CD4-positive, alpha-beta T cell treated with Interferon alpha-2 for 1 hour (primary cell): ENCODE results near the gene LUC7L3.
"Not testable (repeated sequence)": the region's sequence is repeated elsewhere in the genome, so short reads cannot be mapped to it uniquely, and the experiment has no call there.

ENCODE experiments used
- DNase-seq, 2 donors: peaks; one replicate each; pipeline ENCODE4 v3.0.0-alpha.2; 2020 to 2022

The LUC7L3 gene

GRCh38 chr17:50710650-50711049 lies 8.8 kb upstream of the LUC7L3 start:
- DNase-seq = no peak

GRCh38 chr17:50712641-50713040 lies 6.8 kb upstream of the LUC7L3 start:
- no peak for DNase-seq

DNA sequence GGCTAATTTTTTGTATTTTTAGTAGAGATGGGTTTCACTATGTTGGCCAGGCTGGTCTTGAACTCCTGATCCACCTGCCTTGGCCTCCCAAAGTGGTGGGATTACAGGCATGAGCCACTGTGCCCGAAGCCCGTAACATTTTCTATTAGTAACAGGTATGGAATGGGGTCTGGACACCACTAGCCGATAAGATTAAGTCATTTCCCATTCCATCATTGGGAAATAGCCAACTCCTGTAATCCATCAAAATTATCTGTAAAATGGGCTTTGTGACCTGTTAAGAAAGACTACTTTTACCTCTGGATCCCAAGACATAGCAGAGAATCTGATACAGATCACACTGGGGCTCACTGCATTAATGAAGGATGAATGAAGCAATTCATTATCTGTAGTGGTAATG lies 3.9 kb upstream of the LUC7L3 start:
- DNase-seq = no peak

DNA sequence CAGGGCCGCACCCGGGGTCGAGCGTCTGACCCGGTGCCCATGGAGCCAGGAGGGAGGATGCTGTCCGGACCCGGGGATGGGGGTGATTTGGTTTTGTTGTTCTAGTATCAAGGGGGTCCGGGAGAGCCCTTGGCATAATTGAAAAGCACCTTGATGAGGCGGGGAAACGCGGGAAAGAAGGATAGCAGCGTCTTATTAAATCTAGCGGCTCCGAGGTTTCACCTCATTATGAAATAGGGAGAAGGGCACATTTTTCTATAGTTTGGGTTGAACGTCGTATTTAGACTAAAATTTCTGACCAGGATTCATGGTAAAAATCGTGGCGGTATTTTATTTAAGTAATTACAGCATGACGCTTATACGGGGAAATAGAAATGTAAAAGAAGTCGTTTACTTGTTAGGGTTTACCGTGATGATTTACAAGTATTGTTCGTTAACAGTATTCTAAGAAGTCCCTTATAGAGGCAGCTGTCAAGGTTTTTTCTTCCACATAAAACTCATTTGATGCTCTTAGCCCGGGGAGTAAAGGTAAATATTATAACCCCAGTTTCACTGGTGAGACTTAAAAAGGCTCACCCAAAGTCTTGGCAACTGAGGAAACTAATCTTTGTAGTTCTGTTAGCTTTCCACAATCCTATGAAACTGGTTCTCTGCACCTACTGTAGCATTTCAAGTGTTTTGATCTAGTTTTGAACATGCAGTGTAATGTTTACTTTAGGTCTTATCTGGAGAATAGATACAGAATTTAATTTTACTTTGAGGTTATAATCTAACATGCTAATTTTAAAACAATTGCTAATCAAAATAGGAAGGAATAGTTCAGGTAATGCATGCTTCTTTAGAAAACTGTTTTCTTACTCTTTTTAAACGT lies 756 bp downstream of the LUC7L3 start:
- DNase-seq = peak in 1 of 2 donors; percentile 24

DNA sequence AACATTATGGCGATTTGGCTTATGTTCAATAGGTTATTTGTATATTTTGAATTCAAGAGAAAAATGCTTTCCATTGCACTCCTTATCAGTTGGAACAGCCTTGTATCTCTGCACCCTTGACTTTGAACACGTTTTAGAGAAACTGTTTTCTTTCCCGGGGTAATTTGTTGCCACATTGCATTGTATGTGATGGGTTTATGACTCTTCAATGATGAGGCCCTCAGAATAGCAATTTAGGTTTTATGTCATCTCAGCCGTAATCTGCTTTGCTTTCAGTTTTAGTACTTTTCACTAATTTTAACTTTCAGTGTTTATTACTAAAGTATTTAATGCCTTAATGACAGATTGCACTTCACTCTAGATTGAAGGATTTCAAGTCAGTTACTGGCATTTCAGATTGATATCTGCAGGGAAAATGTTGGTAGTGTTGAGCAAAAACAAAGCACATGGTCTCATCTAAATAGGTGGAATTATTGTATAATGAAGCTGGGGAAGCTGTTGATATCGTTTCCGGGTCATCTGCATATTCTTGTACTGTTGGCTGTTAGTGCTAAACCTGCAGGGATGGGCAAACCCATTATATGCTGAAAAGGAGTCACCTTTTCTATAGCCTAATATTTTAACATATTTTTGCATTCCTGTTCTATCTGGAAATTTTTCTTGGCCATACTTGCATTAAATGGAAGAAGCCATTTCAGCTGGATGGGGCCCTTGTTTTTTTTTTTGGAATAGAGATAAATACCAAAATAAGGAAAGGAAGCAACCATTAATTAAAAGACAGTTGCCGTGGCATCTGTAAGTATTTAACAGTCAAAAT lies 2.0 kb downstream of the LUC7L3 start:
- peak in 1 of 2 donors; percentile 48 for DNase-seq

DNA sequence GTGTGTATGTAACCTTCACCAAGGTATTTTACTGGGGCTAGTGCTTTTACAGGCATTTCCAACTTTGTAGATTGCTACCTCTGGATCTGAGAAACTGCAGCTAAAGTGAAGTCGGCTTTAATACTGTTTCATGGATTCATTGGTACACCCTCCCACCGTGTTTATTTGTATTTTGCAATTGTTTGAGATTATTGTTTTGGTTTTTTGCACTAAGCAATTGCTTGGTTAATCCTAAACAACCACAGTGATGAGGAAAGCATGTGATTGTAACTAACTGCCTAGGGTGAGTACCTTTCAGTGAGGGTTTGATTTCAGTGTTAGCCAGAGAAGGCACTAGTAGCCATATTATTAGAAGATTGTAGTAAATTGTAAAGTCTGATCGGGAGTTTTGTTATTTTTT lies 3.3 kb downstream of the LUC7L3 start:
- DNase-seq = peak in 1 of 2 donors; percentile 17

DNA sequence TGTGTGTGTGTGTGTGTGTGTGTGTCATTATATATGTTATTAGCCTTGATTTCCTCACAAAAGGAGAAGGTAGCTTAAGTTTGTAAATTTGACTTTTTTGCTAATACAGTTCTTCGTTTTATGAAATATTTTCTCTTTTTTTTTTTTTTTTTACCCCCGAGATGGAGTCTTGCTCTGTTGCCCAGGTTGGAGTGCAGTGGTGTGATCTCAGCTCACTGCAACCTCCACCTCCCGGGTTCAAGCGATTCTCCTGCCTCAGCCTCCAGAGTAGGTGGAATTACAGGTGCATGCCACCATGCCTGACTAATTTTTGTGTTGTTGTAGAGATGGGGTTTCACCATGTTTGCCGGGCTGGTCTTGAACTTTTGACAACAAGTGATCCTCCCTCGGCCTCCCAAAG lies 5.2 kb downstream of the LUC7L3 start:
- DNase-seq = not testable (repeated sequence)

DNA sequence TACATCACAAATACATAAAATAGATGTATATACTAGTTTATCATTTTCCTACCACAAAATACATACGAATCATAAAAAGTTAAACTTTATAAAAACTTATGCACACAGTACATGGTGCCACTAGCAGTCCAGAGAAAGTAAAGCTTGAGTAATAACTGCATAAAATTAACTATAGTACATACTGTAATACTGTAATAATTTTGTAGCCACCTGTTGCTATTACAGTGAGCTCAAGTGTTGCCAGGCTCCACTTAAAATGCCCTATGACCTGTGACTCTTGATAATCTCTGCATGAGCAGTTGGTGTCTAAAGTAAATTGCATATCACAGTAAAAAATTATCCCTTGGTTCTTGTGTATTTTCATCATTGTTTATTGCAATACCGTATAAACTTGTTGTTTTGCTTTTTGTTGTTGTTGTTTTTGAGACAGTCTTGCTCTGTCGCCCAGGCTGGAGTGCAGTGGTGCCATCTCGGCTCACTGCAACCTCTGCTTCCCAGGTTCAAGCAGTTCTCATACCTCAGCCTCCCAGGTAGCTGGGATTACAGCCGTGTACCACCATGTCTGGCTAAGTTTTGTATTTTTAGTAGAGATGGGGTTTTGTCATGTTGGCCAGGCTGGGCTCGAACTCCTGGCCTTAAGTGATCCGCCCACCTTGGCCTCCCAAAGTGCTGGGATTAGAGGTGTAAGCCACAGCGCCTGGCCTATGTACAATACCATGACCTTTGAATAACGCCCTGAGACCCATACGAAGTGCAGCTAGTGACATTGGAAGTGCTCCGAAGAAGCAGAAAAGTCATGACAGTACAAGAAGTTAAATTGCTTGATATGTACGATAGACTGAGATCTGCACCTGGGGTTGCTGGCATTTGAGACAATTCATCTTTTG lies 6.6 kb downstream of the LUC7L3 start:
- no peak for DNase-seq

- DNase-seq = no peak
These were observed 8.7 kb downstream of the LUC7L3 start for GRCh38 chr17:50728112-50728429.

DNA sequence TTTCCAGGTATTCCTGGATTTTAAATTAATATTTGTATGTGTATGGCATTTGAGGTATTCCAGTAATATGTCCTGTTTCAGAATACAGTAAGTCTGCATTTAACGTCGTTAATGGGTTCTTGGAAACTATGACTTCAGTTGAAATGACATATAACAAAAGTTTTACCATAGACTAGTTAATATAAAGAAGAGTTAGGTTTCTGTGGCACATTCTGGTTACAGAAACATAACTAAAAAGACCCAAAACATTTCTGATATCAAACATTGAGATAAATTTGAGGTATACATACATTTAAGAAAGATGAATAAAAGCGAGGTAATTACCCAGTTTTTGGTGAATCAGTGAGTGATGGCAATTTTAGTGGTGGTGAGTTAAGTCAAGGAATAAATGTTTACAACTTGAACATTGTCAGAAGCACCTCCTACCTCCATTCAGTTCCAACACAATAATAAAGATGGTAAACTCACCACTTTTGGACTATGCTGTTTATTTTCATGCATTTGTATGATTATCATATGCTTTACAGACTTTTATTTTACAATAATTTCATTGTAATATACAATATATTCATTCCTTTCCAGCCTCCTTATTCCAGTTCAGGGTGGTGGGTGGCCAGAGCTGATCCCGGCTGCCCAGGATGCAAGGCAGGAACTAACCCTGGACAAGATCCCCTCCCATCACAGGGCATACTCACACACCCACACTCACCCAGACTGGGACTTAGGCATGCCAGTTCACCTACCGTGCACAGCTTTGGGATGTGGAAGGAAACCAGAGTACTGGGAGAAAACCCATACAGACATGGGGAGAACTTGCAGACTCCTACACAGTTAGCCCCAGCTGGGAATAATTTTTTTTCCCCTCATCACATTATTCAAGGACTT lies 9.7 kb downstream of the LUC7L3 start:
- no peak for DNase-seq

DNA sequence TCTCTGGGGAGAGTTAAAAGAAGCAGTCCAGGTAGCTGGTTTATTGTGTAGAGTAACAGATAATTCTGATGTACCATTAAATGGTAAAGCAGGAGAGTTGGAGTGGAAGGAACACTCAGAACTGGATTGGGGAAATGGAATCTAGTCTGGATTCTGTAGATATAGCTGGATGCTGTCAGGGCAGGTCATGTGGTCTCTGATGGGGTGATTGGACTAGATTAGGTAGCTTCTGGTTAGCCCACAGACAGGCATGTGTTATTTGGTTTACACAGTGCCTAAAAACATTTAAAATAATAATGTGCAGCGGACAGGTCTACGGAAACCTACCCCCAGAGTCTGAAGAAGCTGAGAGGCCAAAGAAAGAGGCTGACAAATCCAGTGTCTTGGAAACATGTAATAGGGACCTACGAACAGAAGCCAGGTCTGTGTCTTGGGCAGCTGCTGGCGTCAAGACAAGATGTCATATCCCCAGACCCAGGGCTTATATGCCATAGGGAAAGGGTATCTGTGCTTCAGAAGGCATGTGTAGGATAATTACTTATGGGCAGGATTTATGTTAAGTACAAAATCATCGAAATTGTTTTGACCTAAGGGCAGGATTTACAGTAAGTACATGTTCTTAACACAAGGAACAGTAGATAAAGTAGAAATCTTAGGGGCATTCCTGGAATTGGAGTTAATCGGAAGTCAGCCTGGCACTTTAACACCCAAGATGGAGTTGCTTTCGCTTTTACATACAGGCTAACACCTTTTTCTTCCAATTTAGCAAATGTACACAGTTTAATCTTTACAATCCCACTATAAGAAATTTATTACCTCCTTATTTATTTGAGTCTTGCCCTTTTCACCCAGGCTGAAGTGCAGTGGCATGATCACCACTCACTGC lies 12.4 kb downstream of the LUC7L3 start:
- peak in 1 of 2 donors; percentile 43 for DNase-seq

DNA sequence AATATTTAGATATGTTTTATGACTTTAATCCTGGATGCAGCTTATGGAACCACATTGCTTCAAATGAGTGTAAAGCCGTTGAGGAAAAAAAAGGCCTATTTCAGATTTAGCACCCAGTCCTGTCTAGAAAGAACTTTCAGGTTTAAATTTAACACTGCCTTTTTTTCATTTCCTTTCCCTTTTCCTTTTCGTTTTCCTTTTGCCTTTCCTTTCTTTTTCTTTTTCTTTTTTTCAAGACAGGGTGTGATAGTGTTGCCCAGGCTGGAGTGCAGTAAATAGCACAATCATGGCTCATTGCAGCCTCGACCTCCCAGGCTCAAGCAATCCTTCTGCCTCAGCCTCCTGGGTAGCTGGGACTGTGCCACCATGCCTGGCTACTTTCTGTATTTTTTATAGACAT lies 15.9 kb downstream of the LUC7L3 start:
- DNase-seq = no peak

GRCh38 chr17:50737118-50737698 lies 17.8 kb downstream of the LUC7L3 start:
- no peak for DNase-seq

- DNase-seq = no peak
These were observed 19.7 kb downstream of the LUC7L3 start for GRCh38 chr17:50739098-50739497.

DNA sequence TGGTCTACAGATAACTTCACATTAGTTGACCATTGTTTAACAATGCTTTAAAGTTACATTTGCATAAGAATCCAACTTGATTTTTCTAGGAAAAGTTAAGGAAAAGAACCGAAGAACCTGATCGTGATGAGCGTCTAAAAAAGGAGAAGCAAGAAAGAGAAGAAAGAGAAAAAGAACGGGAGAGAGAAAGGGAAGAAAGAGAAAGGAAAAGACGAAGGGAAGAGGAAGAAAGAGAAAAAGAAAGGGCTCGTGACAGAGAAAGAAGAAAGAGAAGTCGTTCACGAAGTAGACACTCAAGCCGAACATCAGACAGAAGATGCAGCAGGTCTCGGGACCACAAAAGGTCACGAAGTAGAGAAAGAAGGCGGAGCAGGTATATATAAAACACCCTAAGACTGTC lies 26.2 kb downstream of the LUC7L3 start:
- no peak for DNase-seq

GRCh38 chr17:50749245-50749644 lies 29.8 kb downstream of the LUC7L3 start:
- DNase-seq = no peak

DNA sequence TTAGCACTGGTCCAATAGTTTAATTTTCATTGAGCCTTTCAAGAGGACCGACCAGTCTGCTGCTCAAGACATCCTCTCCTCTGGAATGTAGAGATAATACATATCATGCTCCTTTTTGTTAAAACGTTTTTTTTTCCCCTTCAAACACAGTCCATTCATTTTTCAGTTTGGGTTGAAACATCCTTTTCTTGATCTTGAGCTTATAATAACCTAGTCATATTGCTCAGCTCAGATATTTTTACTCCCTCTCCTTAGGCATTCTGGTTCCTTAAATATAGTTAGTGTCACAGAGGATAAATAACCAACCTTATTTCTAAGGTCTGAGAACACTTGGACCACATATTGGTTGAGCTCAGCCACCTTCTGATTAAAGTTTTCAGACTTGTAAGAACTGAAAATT lies 35.1 kb downstream of the LUC7L3 start:
- no peak for DNase-seq

DNA sequence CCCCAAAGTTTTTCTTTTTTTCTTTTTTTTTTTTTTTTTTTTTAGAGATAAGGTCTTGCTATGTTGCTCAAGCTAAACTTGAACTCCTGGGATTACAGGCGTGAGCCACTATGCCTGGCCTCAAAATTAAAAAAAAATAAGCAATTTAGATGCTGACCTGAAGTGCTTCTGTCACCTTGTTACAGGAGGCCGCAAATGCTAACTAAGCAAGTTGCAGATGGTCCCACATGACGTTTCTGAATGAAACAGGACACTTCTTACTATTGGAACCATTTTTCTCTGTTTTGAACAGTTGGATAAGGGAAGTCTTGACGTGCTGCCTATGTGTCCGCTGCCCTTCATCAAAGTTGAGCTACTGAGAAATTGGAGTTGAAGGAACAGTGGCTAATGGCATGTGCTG lies 39.1 kb downstream of the LUC7L3 start:
- no peak for DNase-seq

DNA sequence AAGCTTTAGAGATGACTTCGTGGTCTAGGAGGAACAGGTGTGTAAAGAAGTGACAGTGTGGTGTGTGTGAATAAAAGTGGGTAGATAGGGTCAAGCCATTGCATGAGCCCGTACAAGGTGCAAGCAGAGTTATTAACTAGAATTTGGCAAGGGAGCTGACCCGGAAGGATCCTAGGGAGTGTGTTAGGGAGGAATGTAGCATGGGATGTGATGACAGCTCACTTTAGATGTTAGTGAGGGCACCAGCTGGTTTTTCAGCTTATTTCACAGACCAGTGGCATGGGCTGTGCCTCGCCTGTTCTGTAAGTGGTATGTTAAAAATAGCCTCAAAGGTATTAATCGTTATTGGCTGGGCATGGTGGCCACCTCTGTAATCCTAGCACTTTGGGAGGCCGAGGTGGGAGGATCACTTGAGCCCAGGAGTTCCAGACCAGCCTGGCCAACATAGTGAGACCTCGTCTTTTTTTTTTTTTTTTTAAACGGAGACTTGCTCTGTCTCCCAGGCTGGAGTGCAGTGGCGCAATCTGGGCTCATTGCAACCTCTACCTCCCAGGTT lies 39.7 kb downstream of the LUC7L3 start:
- no peak for DNase-seq

DNA sequence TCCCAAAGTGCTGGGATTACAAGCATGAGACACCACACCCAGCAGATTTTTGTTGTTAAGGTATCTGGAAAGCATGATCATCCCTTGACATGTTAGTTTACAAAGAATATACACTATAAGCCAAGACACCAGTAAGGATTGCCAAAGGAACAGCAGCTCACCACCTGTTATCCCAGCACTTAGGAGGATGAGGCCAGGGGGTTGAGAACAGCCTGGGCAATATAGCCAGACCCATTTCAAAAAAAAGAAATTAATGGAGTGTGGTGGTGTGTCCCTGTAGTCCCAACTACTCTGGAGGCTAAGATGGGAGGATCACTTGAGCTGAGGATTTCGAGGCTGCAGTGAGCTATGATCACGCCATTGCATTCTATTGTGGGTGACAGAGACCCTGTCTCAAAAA lies 42.8 kb downstream of the LUC7L3 start:
- DNase-seq = no peak
